GM21737 (cell line): Measurements from ENCODE around the gene ALS2.
A peak's percentile ranks its signal among the peaks of the same experiment; 100 is the strongest.
"Not testable (repeated sequence)": the region's sequence is repeated elsewhere in the genome, so short reads cannot be mapped to it uniquely, and the experiment has no call there.

Experiments used
- ATAC-seq: cut with Tn5 transposase; IDR thresholded peaks from one replicate; pipeline ENCODE4 v1.9.1; 2021; ENCODE audit warnings: mild to moderate bottlenecking, moderate library complexity; ENCODE audit not compliant: unreplicated experiment

The ALS2 gene

DNA sequence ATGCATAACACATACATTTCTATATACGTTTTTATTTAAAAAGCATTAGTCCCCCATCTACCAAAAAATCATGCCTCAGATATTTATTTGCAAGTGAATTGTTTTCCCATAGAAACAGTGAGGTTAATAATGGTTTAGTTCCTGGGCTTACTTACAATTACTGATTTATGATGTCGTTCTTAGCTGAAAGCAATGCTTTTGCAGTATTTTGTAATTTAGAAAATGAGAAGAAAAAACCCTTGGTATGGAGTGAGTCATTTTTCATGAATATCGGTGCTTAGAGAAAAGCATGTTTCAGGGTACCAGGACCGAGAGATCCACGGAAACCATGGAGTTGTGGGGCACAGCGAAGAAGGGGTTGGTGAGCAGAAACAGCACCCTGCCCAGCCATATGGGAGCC is 13.6 kb upstream of the ALS2 start:
- ATAC-seq = no peak

DNA sequence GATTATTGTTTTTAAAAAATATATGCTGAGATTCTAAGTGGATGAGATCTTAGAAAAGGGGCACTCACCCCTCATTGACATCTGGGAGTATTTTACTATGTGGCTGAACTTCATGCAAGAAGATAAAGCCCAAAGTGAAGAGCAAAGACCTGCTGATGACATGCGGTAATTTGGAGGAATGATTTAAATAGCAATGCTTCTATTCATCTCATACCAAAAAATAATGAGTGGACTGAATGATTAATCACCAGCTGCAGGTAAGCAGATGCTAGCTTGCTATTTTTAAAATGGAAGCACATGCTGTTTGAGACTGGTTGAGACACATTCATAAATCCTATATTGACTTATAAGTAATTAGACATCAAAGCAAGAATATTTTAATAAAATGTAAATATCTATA is 12.9 kb upstream of the ALS2 start:
- ATAC-seq = no peak

DNA sequence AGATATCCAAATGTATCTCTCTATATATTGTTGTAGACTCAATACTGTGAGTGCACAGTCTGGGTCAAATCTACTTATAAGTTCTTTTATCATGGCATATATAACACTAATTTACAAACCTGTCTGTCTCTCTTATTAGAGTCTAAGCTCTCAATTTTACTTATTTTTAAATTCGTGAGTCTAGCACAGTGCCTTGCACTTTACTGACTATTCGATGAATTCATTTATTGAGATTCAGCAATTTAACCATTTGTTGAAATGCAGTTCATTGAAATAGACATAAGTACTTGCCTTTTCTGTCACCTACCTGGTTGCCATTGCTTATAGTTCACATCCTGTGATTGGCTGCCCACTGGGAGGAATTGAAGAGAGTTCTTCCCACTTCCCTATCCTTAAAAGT is 10.3 kb upstream of the ALS2 start:
- no peak for ATAC-seq

DNA sequence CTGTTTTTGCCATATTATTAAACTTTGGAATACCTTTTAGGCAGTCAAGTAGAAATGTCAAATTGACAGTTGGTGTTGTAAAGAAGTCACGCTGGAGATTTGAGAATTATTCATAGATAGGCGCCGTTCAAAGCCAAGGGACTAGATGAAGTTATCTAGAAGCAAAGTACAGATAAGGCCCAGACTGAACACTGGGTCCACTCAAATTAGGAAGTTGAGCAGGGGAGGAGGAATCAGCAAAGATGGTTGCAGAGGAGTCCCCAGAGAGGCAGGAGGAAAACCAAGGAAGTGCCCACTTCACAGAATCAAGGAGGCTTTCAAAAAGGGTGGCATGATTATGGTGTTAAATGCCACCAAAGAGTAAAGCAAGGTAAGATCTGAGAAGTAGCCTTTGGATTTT is 9.6 kb upstream of the ALS2 start:
- no peak for ATAC-seq

DNA sequence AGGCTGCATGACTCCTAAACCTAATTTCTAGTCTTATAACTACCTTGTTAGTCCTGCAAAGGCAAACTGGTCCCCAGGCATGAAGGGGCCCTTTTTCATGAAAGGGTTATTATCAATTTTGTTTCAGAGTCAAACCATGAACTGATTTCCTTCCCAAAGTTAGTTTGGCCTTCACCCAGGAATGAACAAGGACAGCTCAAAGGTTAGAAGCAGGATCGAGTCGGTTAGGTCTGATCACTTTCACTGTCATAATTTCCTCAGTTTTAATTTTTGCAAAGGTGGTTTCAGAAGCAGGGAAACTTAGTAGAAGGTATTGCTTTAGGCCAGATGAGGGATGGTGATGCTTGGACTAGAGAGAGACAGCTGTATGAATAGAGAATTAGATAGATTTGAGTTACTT is 8.7 kb upstream of the ALS2 start:
- no peak for ATAC-seq

DNA sequence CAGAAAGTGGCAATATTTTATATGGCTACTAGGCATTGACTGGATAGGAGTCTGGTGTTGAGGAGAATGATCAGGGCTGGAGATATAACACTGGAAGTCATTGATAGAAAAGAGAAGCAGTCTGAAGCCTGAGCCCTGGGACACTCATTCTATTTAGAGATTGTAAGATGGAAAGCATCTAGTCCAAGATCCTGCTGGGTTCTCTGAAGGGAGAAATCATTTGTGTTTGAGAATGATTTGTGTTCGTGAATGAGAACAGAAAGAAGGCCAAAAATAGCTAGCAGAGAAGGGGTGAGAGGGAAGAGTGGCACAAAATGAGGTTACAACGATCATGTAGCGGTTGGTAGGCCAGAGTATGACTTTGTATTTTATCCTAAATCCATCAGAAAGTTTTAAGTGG is 7.6 kb upstream of the ALS2 start:
- no peak for ATAC-seq

DNA sequence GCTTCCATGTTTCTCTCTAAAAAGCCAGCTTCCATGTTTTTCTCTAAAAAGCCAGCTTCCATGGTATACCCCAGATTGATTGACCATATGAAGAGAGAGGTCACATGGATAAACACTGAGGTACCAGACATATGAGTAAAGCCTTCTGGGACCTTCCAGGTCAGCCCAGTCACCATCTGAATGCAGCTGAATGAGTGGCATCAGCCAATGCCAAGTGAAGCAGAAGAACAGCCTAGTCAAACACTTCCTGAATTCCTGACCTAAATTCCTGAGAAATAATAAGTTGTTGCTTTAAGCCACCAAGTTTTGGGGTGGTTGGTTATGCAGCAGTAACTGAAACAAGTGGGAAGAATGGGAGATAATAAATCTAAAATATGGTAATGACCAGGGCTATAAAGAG is 5.7 kb upstream of the ALS2 start:
- no peak for ATAC-seq

DNA sequence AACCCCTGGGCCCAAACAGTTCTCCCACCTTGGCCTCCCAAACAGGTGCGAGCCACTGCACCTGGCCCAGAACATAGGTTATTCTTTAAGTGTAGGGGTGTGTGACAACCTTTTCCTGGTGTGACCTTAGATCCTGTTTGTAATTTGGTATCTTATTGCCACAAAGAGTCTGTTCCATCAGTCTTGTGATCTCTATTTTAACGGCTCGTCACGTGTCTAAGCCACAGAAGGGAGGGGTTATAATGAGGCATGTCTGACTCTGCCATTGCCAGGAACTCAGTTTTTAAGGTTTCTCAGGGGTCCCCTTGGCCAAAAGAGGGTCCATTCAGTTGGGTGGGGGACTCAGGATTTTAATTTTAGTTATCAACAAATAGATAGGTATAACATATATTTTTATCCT is 4.4 kb upstream of the ALS2 start:
- ATAC-seq = no peak

DNA sequence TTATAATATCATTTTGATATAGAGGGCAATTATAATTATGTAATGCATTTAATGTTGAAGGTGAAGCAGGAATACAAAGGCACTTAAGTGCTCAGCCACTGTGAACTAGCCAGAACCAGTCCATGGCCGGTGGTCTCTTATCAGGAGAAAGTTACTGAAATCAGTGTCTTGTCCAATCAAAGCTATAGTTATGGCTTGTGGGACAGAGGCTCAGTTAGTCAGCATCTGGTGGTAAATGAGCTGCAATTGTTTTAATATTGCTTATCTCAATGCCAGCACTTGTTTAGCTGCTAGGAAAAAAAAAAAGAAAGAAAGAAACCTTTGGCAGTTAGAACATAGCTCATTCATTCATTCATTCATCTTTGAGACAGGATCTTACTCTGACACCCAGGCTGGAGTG is 3.8 kb upstream of the ALS2 start:
- no peak for ATAC-seq

DNA sequence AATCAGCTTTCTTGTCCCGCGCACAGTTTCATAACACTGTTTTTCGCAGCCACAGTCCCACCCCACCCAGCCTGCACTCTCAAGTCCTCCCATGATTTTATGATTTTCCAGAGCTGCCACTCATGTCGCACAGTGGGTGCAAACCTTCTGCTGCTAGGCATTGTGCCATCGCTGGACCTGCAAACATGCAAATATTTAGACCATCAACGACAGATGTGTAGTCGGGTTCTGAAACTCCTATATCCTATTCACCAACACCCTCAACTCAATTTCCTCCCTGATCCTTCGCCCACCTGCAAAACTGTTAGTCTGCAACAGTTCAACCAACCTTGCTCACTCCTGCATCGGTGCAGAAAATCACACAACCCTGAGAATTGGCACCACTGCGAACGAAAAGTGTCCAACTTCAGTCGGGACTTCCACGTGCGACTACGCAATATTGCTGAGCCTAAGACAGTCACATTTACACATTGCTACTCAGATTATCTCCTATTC is 871 bp upstream of the ALS2 start:
- ATAC-seq = no peak

DNA sequence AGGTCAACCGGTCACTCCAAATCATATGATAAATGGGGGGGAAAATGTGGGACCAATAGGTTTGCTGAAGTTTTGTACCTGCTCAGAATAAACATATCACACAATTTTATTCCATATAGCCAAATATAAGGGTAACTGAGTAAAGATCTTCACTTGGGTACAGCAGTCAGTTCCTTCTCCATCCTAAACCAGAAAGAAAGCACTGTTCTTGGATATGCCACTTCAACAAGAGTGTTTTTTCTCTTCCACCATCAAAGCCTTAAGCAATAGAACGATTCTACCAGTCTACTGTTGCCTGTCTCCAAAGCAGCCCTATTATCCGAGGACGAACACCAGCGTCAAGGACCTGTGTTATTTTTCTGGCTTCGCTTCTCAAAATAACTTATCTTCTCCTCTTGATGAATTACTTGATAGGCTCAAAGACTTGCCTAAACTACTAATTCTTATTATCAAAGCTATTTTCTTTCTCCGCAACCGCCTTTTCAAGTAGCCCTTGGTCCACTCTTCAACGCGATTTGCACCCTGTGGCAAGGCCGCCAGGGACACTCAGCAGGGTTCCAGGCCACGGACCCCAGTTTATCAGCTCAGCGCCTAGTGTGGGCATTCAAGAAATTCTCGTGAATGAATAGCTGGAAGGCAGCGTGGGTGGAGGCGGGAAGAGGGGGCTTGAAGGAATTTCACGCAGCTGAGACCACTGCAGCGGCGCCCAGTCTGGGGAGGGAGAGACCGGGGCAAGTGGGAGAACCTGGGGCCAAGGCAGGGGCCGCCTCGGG is 646 bp downstream of the ALS2 start:
- peak; percentile 2 for ATAC-seq

DNA sequence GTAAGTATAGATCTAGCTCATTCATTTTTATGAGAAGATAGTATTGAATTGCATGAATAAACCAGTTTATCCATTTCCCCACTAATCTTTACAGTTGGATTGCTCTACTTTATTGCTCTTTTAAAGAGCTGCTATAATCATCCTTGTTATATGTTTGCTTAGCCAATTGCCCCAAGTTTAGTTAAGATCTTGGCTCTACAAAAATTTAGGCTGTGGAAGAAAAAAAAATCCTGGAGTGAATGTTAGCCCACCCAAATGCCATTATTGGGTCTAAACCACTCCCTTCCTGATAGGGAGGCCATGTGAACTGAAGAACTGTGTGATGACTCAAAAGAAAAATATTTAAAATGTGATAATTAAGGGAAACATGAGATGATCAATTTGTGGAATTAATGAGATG is 2.9 kb downstream of the ALS2 start:
- no peak for ATAC-seq

DNA sequence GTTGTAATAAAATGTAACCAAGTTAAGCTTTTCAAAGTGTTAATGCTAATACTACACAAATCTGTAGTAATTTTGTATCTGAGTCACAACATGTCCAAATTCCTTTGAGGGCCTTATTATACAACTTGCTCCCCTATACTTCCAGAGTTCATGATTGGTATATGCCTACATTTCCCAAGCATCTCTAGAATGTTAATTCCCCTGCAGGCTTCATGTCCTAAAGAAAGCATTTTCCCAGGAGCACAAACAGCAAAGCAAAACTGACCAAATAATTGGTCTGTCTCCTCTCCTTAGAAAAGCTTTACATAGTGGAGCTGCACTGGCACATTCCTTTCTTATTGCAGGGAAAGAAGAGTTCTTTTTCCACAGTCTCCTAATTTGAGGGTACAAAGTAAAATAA is 3.7 kb downstream of the ALS2 start:
- ATAC-seq = no peak

DNA sequence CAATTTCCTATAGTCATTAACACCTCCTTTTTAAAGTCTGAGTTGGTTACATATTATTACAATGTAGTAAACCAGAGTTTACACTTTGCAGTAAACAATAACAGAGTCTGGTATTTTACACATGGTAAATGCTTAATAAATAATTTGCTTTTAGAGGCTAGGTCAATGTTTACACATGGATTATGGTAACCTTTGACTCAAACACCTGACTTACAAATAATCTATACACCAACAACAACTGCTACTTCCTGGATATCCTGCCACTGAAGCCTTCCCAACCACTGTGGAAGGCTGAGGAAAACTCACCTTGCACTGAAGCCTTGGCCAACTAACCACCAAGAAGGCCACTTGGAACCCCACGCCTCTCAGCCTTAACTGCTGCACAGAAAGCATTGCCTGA is 5.4 kb downstream of the ALS2 start:
- ATAC-seq = no peak

DNA sequence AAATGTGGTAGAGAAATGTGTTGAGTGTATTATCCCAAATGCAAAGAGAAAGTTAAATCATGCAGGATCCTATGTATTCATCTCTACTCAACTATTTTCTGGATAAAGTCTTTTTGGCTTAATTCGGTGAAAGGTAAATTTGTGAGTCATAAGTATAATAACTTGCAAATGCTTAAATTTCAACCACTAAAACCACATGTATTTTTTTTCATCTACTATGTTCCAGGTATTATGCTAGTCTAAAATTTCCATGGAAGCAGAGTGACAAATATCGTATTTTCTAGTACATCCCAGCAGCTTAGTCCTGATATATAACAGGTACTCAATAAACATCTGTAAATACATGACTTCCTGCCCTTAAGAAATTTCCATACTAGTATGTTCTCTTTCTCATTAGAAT is 6.2 kb downstream of the ALS2 start:
- ATAC-seq = no peak

DNA sequence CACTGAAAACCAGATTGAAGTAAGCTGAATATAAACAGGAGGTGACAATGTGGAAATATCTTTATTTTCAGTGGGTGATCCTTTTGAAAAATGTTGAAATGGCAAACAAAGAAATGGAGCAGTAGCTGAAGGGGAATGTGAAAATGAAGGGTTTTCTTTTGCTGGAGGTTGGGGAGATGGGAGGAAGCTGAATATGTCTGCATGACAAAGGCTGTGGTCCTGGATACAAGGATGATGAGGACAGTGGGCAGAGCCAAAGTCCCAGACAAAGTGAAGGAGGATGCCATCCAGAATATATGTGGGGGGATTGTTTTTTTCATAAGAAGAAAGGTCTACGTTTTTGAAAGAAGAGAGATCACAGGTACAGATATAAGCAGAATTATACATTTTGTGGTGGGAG is 6.7 kb downstream of the ALS2 start:
- ATAC-seq = no peak

DNA sequence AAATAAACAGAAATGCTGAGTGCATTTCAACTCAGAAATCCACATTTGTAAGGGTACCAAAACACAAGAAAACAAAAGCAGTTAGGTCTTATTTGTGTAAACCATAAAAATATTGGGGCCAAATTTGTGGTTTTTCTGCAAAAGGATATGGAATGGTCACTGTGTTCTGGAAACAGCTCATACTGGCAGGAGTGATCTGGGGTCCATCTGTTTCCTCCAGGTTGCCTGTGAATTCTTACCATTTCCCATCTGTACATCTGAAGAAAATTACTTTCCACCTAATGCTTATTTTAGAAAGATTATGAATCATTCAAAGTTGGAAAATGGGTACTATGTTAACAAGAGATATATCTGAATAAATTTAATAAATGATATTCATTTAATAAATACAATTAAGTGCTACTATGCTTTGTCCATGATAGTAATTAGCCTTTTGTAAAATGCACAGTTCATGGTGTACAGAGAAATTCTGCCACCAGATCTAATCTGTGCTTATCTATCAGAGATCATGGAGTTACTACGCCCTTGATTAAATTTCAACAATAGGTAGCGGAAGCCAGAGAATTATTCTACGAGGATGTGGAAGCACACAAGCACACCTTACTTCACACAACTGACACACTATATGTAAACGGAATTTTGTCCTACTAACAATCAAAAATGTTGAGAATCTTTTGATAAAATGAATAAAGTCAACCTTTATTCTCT is 10.9 kb downstream of the ALS2 start:
- ATAC-seq = no peak

DNA sequence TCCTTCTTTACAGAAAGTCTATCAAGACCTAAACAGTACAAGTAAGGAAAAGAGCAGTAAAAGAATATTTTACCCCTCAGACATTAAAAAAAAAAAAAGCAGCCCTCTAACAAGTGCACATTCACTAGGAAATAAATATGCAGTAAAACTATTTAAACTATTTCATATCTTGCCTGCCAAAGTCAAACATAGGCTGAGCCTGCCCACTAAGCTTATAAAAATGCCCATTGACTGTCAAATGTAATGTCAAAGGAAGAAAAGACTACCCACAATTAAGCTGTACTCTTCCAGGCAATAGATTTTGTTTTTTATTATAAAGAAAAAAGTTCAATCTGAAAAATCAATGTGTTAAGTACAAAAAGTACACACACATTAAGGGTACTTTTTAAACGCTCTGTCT is 11.8 kb downstream of the ALS2 start:
- ATAC-seq = no peak

DNA sequence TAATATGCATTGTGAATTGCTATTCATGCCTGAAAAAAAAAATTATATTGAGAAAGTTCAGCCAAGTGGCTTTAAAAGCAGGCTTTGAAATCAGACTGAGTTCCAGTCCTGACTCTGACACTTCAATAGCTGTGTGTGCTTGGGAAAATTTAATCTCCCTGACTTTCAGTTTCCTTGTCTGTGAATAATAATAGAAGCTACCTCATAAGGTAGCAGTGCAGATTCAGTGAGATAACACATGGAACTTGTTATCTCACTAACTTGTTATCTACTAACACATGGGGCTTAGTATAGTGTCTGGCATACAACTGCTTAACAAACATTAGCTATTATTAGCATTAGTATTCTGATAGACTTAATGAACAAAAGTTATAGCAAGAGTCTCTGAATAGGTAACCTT is 14.9 kb downstream of the ALS2 start:
- no peak for ATAC-seq

DNA sequence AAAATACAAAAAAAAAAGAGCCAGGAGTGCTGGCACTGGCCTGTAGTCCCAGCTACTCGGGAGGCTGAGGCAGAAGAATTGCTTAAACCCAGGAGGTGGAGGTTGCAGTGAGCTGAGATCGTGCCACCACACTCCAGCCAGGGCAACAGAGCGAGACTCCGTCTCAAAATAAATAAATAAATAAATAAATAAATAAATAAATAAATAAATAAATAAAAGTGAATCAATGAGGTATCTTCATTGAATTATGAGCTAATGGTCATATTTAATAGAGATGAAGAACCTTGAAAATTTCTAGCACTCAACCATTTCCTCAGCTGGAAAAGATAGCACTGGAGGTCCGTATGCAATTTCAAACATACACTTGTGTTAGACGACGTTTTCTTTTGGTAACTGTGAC is 16.3 kb downstream of the ALS2 start:
- ATAC-seq = not testable (repeated sequence)

DNA sequence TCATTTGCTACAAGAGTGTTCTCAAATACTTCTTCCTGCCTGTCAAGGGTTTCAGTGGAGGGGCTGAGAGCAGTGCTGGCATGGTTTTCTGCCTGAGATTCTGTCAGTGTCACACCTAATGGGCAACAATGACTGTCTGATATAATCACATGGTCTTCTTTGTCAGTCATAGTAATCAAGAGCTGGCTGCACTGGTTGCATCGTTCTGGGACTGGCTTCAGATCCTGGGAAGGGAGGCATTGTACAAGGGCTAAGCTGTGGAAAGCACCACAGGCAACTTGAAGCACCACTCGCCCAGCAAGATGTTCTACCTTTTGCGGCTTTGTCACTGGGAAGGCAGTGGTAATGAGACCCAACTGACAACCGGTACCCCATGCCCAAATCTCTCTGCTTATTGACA is 19.6 kb downstream of the ALS2 start:
- ATAC-seq = no peak

DNA sequence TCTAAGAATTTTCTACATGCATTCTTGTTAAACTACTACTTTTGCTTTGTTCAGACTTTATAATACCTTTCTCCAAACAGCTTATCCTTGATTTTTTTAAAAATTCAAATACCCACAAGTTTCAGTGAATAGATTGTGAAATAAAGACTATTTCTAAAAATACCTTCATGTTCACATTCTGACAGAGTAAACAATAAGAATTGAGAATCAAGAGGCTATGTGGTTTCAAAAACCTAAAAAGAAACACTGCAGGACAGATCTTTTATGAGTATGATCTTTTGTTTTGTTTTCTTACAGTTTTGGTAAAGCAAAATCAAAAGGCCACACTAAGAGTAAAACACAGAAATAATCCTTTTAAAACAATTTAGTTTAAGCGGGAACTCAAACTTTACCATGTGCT is 21.2 kb downstream of the ALS2 start:
- no peak for ATAC-seq

DNA sequence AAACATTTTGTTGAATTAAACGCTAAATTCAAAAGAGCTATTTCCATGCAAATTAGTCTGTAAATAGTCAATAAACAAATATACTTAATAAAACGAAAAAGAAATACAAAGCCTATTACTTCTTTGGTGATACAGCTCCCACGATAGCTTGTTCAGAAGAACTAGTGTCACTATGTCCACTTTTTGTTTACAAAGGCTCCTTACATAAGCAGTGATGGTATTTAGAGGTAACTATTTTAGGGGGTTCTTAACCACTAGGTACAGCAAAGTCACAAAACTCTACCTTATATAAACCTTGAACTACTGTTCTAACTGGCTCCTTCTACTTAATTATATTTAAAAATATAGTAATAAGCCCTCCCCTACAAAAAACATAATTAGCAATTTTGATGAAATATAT is 21.9 kb downstream of the ALS2 start:
- no peak for ATAC-seq
